ENCODE data around the gene RNF111.
"Not testable (repeated sequence)": the region's sequence is repeated elsewhere in the genome, so short reads cannot be mapped to it uniquely, and the experiment has no call there.

The RNF111 gene

GRCh38 chr15:59138243-59138642, 150.8 kb downstream of the RNF111 start:
- Histone ChIP-seq H3K36me3 (ENCODE audit: insufficient read depth, low read length) (peaks cover 43% of the 10 kb centered on the region; the same call in 1 of the 2 replicates), H3K27ac (no peak overlapping the region), H3K9ac (ENCODE audit: insufficient read length) (no peak overlapping the region), H3K9me3 (ENCODE audit: low read depth, low read length) (no peaks in the 10 kb centered on the region), H3K4me3 (no peak overlapping the region)
- no peak for DNase-seq (ENCODE audit: low read depth, low spot score)
- no peak for TF ChIP-seq FOXP2 (optimal IDR thresholded peaks at IDR 0.05; ENCODE audit: control extremely low read depth, extremely low read length, insufficient read depth)
- no peak for TF ChIP-seq POLR2AphosphoS5 (IDR thresholded peaks at IDR 0.05; ENCODE audit: borderline replicate concordance, low read depth, low read length)
- TF ChIP-seq EZH2 (IDR thresholded peaks at IDR 0.05) = no peak

DNA sequence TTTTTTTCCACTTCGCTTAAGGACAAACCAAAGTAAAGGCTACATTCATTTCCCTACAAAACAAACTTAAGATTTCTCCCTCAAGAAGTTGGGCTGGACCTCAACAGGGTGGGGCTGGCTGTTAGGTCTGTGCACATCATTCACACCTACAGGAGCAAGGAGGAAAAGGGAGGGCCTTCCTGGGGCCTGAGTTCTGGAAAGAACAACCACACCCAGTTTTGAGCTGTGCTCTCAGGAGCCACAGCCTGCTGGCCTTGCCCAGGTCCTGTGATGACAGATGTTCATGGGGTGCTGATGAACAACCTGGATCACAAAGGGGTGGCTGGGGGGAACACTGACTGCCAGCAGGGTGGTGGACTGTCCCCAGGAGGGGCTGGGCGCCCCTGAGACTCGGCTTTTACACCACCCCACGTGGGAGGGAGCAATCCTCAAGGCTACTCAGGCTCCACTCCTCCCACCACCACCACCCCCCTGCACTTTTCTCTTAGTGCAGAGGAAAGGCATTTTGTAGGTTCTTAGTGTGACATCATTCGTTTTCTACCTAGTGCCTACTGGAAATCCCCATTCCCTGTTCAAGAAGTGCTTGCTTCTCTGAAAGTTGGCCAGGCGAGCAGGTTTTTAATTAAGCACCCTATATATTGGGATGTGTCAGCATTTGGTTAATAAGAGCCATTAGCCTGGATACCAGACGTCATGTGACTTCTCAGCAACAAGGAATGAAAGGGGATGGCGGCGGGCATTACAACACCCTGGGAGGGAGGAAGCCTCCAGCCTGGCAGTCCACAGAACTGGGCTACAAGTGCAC, 153.2 kb downstream of the RNF111 start:
- H3K9ac ChIP-seq (ENCODE audit: insufficient read length) = no peak overlapping the region
- H3K36me3 ChIP-seq (ENCODE audit: insufficient read depth, low read length) = peaks cover 26% of the 10 kb centered on the region; the same call in 1 of the 2 replicates
- no peak overlapping the region for H3K27ac ChIP-seq
- no peaks in the 10 kb centered on the region for H3K9me3 ChIP-seq (ENCODE audit: low read depth, low read length)
- DNase-seq (ENCODE audit: low read depth, low spot score) = no peak
- no peak overlapping the region for H3K4me3 ChIP-seq
- TF ChIP-seq POLR2AphosphoS5 (IDR thresholded peaks at IDR 0.05; ENCODE audit: borderline replicate concordance, low read depth, low read length) (no peak), FOXP2 (optimal IDR thresholded peaks at IDR 0.05; ENCODE audit: control extremely low read depth, extremely low read length, insufficient read depth) (no peak), EZH2 (IDR thresholded peaks at IDR 0.05) (no peak)

DNA sequence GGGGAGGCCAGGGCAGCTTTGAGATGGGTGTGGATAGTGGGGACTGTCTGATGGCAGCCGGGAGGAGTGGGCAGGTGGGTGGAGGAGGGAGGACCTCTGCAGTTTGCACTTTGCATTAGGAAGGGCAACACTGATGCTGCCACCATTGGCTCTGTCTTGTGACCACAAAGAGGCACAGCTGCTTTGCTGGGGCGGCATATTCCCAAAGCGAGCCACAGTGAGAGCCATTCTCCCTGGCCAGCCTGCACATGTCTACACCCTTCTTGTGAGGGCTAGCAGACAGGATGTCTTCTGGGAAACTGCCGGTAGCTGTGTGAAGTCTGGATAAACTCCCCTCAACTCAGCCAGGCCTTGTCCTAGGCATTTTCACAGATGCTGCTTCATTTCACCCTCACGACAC, 155.8 kb downstream of the RNF111 start:
- Histone ChIP-seq H3K9ac (ENCODE audit: insufficient read length) (no peak overlapping the region), H3K9me3 (ENCODE audit: low read depth, low read length) (no peaks in the 10 kb centered on the region), H3K27ac (no peak overlapping the region), H3K36me3 (ENCODE audit: insufficient read depth, low read length) (peaks cover 19% of the 10 kb centered on the region; the same call in 1 of the 2 replicates), H3K4me3 (no peak overlapping the region)
- TF ChIP-seq FOXP2 (optimal IDR thresholded peaks at IDR 0.05; ENCODE audit: control extremely low read depth, extremely low read length, insufficient read depth) (no peak), POLR2AphosphoS5 (IDR thresholded peaks at IDR 0.05; ENCODE audit: borderline replicate concordance, low read depth, low read length) (no peak), EZH2 (IDR thresholded peaks at IDR 0.05) (no peak)
- DNase-seq (ENCODE audit: low read depth, low spot score) = no peak

GRCh38 chr15:59144594-59144993, 157.1 kb downstream of the RNF111 start:
- not testable (repeated sequence) for H3K27ac ChIP-seq; DNase-seq (ENCODE audit: low read depth, low spot score); H3K9ac ChIP-seq (ENCODE audit: insufficient read length); H3K4me3 ChIP-seq; H3K9me3 ChIP-seq (ENCODE audit: low read depth, low read length); H3K36me3 ChIP-seq (ENCODE audit: insufficient read depth, low read length)
